ENCODE data around the gene FOXC2.

DNA sequence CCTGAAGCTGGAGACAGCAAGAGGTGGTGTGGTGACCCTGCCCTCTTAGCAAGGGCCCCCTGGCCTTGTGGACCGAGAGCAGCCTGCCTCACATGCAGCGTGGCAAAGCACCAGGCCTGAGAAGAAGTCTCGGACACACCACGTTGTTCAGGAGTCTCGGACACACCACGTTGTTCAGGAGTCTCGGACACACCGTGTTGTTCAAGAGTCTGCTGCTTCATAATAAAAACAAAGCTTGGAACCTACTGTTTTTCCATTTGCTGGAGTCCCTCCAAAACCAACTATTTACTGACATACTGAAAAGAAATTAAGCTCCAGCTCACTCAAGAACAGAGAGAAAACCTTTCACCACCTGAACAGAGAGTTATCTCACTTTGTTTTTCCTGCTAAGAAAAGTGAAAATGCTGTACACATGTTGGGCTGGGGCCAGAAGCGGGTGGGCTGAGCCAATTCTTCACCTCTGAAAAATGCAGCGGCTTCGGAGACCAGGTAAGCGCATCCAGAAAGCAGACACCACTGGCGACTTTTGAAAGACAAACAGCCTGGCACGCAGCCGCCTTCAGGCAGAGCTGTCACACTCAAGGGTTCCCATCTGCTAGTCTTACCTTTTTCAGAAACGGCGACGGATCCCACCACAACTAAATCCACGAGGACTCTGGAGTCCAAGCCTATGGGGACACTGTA, 20.5 kb upstream of the FOXC2 start:
- no peak for TF ChIP-seq POLR2A (IDR thresholded peaks at IDR 0.05)
- no peak for TF ChIP-seq EP300 (IDR thresholded peaks at IDR 0.05)
